HepG2 (cell line): ENCODE results near the gene PPRC1. TPM values are rescaled to one million over a fixed set of nuclear protein-coding genes. Genes with fewer than 3 reads are reported as not detected.

Source experiments
- ASH2L ChIP-seq: fragments of 300-600, 200-600 bp; sonication (generic); IDR thresholded peaks from 2 replicates; pipeline ENCODE4 v1.7.0; 2017; ENCODE audit warnings: low read depth, mild to moderate bottlenecking, moderate library complexity, mixed read lengths, low read length; ENCODE audit not compliant: insufficient read length
- CHD4 ChIP-seq: fragments of 200-600 bp; sonication (generic); IDR thresholded peaks from 2 replicates; pipeline ENCODE4 v1.7.0; 2017; ENCODE audit warnings: mild to moderate bottlenecking, low read length, borderline replicate concordance
- ELF4 ChIP-seq: sonication (generic); formaldehyde crosslinking; IDR thresholded peaks from 2 replicates; pipeline ENCODE4 v1.5.0; 2020; ENCODE audit warnings: missing genetic modification reagents, mild to moderate bottlenecking, moderate library complexity, borderline replicate concordance
- GATAD1 ChIP-seq: IDR thresholded peaks from 2 replicates; pipeline ENCODE4 v1.6.1; 2016; ENCODE audit warnings: missing genetic modification reagents, missing compliant biosample characterization
- MAFF ChIP-seq: IDR thresholded peaks from 2 replicates; pipeline ENCODE4 v1.6.1; 2011; ENCODE audit warnings: low read depth, low read length, improper control_type of control experiment
- NKX3-1 ChIP-seq: sonication (generic); formaldehyde crosslinking; IDR thresholded peaks from 2 replicates; pipeline ENCODE4 v1.5.0; 2020; ENCODE audit warnings: missing genetic modification reagents
- TFDP2 ChIP-seq: sonication (generic); formaldehyde crosslinking; IDR thresholded peaks from 2 replicates; pipeline ENCODE4 v1.4.0; 2020; ENCODE audit warnings: missing genetic modification reagents
- ZBTB7A ChIP-seq: sonication (generic); formaldehyde crosslinking; IDR thresholded peaks from 2 replicates; pipeline ENCODE4 v1.8.0; 2022; ENCODE audit warnings: mild to moderate bottlenecking, missing genetic modification reagents
- ZNF652 ChIP-seq: IDR thresholded peaks from 2 replicates; pipeline ENCODE4 v1.6.1; 2016; ENCODE audit warnings: low read depth, borderline replicate concordance
- ZNF678 ChIP-seq: sonication (generic); formaldehyde crosslinking; IDR thresholded peaks from 2 replicates; pipeline ENCODE4 v1.4.0; 2020; ENCODE audit warnings: mild to moderate bottlenecking, missing genetic modification reagents
- ZNF737 ChIP-seq: sonication (generic); formaldehyde crosslinking; IDR thresholded peaks from 2 replicates; pipeline ENCODE4 v1.5.0; 2020; ENCODE audit warnings: missing genetic modification reagents, mild to moderate bottlenecking, borderline replicate concordance
- ZNF768 ChIP-seq: sonication (generic); formaldehyde crosslinking; IDR thresholded peaks from 2 replicates; pipeline ENCODE4 v1.4.0; 2020; ENCODE audit warnings: missing genetic modification reagents
- polyA plus RNA-seq, 8 experiments: library from polyadenylated mRNA; depleted of rRNA in 3 of 8; stranded (reverse) in 7 of 8; unstranded in 1 of 8; fragments of >200 nt; fragmentation: Illumina TruSeq in 4 of 8; extraction: Trizol in 4 of 8; gene quantifications; 2 replicates each; pipeline versions ENCODE4 v1.2.1 to v1.2.3, GENCODE V29; 2011 to 2016; ENCODE audit warnings: low read depth in 4 of 8, missing spikeins in 1 of 8, mixed read lengths in 1 of 8; ENCODE audit not compliant: insufficient read depth in 1 of 8
- total RNA-seq, 5 experiments: library from RNA; depleted of rRNA; stranded (reverse); fragments of >200 nt; fragmentation: Illumina TruSeq; extraction: Trizol; gene quantifications; 2 replicates each; pipeline ENCODE4 v1.2.3, GENCODE V29; 2016; ENCODE audit warnings: low read depth in 1 of 5
- TF ChIP-seq, protein P1 (sequence below): sonication (generic); formaldehyde crosslinking; IDR thresholded peaks from 2 replicates; pipeline ENCODE4 v1.5.0; 2020; ENCODE audit warnings: missing genetic modification reagents
- TF ChIP-seq, protein P2 (sequence below): IDR thresholded peaks from 2 replicates; pipeline ENCODE4 v1.4.0; 2020; ENCODE audit warnings: mild to moderate bottlenecking, missing genetic modification reagents
- TF ChIP-seq, protein P3 (sequence below): sonication (generic); formaldehyde crosslinking; IDR thresholded peaks from 2 replicates; pipeline ENCODE4 v1.4.0; 2020; ENCODE audit warnings: missing genetic modification reagents
- TF ChIP-seq, protein P4 (sequence below): sonication (generic); formaldehyde crosslinking; IDR thresholded peaks from 2 replicates; pipeline ENCODE4 v1.4.0; 2020; ENCODE audit warnings: missing genetic modification reagents

Gene PPRC1
- total and polyA plus RNA-seq, 2 of the 13 experiments (the other 11 are each of a cell fraction or from before 2014, with no cell fraction given) = 18.7 to 24.2 TPM

- TF ChIP-seq TFDP2 (CRISPR knock-in tag) (peak; percentile 53; the same call in 1 of the 2 replicates), MAFF (no peak), NKX3-1 (CRISPR knock-in tag) (no peak), ZNF678 (CRISPR knock-in tag) (no peak), ZNF737 (CRISPR knock-in tag) (no peak), ELF4 (no peak), ASH2L (peak; percentile 53), ZNF768 (CRISPR knock-in tag) (no peak; the same call in 1 of the 2 replicates), ZBTB7A (CRISPR knock-in tag) (no peak), ZNF652 (CRISPR knock-in tag) (0 out of 2 replicates have a peak, but pooled peaks have one; percentile 11), GATAD1 (no peak), CHD4 (no peak)
- TF ChIP-seq, protein P1, sequence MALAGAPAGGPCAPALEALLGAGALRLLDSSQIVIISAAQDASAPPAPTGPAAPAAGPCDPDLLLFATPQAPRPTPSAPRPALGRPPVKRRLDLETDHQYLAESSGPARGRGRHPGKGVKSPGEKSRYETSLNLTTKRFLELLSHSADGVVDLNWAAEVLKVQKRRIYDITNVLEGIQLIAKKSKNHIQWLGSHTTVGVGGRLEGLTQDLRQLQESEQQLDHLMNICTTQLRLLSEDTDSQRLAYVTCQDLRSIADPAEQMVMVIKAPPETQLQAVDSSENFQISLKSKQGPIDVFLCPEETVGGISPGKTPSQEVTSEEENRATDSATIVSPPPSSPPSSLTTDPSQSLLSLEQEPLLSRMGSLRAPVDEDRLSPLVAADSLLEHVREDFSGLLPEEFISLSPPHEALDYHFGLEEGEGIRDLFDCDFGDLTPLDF = no peak
- TF ChIP-seq, protein P2, sequence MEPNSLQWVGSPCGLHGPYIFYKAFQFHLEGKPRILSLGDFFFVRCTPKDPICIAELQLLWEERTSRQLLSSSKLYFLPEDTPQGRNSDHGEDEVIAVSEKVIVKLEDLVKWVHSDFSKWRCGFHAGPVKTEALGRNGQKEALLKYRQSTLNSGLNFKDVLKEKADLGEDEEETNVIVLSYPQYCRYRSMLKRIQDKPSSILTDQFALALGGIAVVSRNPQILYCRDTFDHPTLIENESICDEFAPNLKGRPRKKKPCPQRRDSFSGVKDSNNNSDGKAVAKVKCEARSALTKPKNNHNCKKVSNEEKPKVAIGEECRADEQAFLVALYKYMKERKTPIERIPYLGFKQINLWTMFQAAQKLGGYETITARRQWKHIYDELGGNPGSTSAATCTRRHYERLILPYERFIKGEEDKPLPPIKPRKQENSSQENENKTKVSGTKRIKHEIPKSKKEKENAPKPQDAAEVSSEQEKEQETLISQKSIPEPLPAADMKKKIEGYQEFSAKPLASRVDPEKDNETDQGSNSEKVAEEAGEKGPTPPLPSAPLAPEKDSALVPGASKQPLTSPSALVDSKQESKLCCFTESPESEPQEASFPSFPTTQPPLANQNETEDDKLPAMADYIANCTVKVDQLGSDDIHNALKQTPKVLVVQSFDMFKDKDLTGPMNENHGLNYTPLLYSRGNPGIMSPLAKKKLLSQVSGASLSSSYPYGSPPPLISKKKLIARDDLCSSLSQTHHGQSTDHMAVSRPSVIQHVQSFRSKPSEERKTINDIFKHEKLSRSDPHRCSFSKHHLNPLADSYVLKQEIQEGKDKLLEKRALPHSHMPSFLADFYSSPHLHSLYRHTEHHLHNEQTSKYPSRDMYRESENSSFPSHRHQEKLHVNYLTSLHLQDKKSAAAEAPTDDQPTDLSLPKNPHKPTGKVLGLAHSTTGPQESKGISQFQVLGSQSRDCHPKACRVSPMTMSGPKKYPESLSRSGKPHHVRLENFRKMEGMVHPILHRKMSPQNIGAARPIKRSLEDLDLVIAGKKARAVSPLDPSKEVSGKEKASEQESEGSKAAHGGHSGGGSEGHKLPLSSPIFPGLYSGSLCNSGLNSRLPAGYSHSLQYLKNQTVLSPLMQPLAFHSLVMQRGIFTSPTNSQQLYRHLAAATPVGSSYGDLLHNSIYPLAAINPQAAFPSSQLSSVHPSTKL (CRISPR knock-in tag) = peak; percentile 43; the same call in 1 of the 2 replicates
- TF ChIP-seq, protein P3, sequence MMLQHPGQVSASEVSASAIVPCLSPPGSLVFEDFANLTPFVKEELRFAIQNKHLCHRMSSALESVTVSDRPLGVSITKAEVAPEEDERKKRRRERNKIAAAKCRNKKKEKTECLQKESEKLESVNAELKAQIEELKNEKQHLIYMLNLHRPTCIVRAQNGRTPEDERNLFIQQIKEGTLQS (CRISPR knock-in tag) = no peak
- TF ChIP-seq, protein P4, sequence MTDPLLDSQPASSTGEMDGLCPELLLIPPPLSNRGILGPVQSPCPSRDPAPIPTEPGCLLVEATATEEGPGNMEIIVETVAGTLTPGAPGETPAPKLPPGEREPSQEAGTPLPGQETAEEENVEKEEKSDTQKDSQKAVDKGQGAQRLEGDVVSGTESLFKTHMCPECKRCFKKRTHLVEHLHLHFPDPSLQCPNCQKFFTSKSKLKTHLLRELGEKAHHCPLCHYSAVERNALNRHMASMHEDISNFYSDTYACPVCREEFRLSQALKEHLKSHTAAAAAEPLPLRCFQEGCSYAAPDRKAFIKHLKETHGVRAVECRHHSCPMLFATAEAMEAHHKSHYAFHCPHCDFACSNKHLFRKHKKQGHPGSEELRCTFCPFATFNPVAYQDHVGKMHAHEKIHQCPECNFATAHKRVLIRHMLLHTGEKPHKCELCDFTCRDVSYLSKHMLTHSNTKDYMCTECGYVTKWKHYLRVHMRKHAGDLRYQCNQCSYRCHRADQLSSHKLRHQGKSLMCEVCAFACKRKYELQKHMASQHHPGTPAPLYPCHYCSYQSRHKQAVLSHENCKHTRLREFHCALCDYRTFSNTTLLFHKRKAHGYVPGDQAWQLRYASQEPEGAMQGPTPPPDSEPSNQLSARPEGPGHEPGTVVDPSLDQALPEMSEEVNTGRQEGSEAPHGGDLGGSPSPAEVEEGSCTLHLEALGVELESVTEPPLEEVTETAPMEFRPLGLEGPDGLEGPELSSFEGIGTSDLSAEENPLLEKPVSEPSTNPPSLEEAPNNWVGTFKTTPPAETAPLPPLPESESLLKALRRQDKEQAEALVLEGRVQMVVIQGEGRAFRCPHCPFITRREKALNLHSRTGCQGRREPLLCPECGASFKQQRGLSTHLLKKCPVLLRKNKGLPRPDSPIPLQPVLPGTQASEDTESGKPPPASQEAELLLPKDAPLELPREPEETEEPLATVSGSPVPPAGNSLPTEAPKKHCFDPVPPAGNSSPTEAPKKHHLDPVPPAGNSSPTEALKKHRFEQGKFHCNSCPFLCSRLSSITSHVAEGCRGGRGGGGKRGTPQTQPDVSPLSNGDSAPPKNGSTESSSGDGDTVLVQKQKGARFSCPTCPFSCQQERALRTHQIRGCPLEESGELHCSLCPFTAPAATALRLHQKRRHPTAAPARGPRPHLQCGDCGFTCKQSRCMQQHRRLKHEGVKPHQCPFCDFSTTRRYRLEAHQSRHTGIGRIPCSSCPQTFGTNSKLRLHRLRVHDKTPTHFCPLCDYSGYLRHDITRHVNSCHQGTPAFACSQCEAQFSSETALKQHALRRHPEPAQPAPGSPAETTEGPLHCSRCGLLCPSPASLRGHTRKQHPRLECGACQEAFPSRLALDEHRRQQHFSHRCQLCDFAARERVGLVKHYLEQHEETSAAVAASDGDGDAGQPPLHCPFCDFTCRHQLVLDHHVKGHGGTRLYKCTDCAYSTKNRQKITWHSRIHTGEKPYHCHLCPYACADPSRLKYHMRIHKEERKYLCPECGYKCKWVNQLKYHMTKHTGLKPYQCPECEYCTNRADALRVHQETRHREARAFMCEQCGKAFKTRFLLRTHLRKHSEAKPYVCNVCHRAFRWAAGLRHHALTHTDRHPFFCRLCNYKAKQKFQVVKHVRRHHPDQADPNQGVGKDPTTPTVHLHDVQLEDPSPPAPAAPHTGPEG = no peak
Observed at GRCh38 chr10:102120142-102120990, 12.5 kb upstream of the PPRC1 start, which contains the start of gene LDB1 (continued).
